ENCODE data around the gene TEAD1. TPM values are rescaled to one million over a fixed set of nuclear protein-coding genes. Genes with fewer than 3 reads are reported as not detected.
A peak's percentile ranks its signal among the peaks of the same experiment; 100 is the strongest.
"Not testable (repeated sequence)": the region's sequence is repeated elsewhere in the genome, so short reads cannot be mapped to it uniquely, and the experiment has no call there.

Gene TEAD1
- total RNA-seq, 1 donor from 2014 or later, result 17.6 TPM

DNA sequence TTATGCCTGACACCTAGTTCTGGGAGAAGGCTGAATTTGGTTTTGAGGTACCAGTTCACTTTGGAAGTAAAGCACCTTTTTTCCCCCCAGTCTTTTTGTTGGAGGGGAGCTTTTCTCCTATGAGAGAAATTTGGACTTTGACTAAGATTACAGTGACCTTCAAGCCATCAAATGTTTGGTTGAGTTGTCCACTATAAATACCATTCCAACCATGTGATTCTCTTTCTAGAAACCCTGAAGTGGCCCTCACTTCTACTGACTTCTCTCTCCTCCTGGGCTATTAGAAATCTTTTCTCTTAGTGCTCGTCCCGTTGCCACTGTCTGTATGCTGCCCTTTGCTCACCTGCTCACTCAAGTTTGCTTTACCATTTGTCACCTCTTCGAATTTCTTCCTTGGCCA is 82.6 kb downstream of the TEAD1 start:
- FAIRE-seq (no peak), DNase-seq (ENCODE audit: low read depth) (no peak)
- TF ChIP-seq, protein P1, sequence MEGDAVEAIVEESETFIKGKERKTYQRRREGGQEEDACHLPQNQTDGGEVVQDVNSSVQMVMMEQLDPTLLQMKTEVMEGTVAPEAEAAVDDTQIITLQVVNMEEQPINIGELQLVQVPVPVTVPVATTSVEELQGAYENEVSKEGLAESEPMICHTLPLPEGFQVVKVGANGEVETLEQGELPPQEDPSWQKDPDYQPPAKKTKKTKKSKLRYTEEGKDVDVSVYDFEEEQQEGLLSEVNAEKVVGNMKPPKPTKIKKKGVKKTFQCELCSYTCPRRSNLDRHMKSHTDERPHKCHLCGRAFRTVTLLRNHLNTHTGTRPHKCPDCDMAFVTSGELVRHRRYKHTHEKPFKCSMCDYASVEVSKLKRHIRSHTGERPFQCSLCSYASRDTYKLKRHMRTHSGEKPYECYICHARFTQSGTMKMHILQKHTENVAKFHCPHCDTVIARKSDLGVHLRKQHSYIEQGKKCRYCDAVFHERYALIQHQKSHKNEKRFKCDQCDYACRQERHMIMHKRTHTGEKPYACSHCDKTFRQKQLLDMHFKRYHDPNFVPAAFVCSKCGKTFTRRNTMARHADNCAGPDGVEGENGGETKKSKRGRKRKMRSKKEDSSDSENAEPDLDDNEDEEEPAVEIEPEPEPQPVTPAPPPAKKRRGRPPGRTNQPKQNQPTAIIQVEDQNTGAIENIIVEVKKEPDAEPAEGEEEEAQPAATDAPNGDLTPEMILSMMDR (IDR thresholded peaks at IDR 0.05; ENCODE audit: insufficient read depth, low read length, severe bottlenecking), result no peak
- no peaks in the 10 kb centered on the region for H3K27me3 ChIP-seq (ENCODE audit: control insufficient read depth, insufficient read depth, low read length)
- H3K36me3 ChIP-seq (ENCODE audit: control insufficient read depth, insufficient read depth, low read length), result no peaks in the 10 kb centered on the region
- H3K4me3 ChIP-seq (ENCODE audit: low read depth, low read length), result no peak overlapping the region

- Histone ChIP-seq H3K4me3 (ENCODE audit: low read depth, low read length) (no peak overlapping the region), H3K36me3 (ENCODE audit: control insufficient read depth, insufficient read depth, low read length) (no peaks in the 10 kb centered on the region), H3K27me3 (ENCODE audit: control insufficient read depth, insufficient read depth, low read length) (no peaks in the 10 kb centered on the region)
- TF ChIP-seq, protein P1 (IDR thresholded peaks at IDR 0.05; ENCODE audit: insufficient read depth, low read length, severe bottlenecking), result no peak
- DNase-seq (ENCODE audit: low read depth) (no peak), FAIRE-seq (no peak)
Observed at GRCh38 chr11:12757416-12757815, 83.2 kb downstream of the TEAD1 start.

DNA sequence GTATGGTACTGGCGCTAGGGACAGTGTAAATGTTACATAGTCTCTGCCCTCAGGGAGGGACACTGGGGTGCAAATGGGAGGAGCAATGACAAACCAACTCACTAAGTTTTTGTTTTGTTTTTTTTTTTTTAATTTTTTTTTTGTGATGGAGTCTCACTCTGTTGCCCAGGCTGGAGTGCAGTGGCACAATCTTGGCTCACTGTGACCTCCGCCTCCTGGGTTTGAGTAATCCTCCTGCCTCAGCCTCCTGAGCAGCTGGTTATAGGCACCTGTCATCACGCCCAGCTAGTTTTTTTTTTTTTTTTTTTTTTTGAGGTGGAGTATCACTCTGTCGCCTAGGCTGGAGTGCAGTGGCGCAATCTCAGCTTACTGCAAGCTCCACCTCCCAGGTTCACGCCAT is 83.9 kb downstream of the TEAD1 start:
- not testable (repeated sequence) for FAIRE-seq; H3K27me3 ChIP-seq (ENCODE audit: control insufficient read depth, insufficient read depth, low read length); H3K4me3 ChIP-seq (ENCODE audit: low read depth, low read length); H3K36me3 ChIP-seq (ENCODE audit: control insufficient read depth, insufficient read depth, low read length); DNase-seq (ENCODE audit: low read depth)

GRCh38 chr11:12761029-12761428 is 86.8 kb downstream of the TEAD1 start:
- no peak for FAIRE-seq
- TF ChIP-seq, protein P1 (IDR thresholded peaks at IDR 0.05; ENCODE audit: insufficient read depth, low read length, severe bottlenecking), result peak; percentile 51
- Histone ChIP-seq H3K4me3 (ENCODE audit: low read depth, low read length) (no peak overlapping the region), H3K27me3 (ENCODE audit: control insufficient read depth, insufficient read depth, low read length) (no peaks in the 10 kb centered on the region), H3K36me3 (ENCODE audit: control insufficient read depth, insufficient read depth, low read length) (peaks cover 6% of the 10 kb centered on the region)
- peak; percentile 68 for DNase-seq (ENCODE audit: low read depth)

GRCh38 chr11:12762278-12762677 is 88.1 kb downstream of the TEAD1 start:
- H3K4me3 ChIP-seq (ENCODE audit: low read depth, low read length), result no peak overlapping the region
- peaks cover 9% of the 10 kb centered on the region for H3K36me3 ChIP-seq (ENCODE audit: control insufficient read depth, insufficient read depth, low read length)
- TF ChIP-seq, protein P1 (IDR thresholded peaks at IDR 0.05; ENCODE audit: insufficient read depth, low read length, severe bottlenecking), result no peak
- no peak for DNase-seq (ENCODE audit: low read depth)
- FAIRE-seq, result no peak
- H3K27me3 ChIP-seq (ENCODE audit: control insufficient read depth, insufficient read depth, low read length), result no peaks in the 10 kb centered on the region

- Histone ChIP-seq H3K27me3 (ENCODE audit: control insufficient read depth, insufficient read depth, low read length) (no peaks in the 10 kb centered on the region), H3K36me3 (ENCODE audit: control insufficient read depth, insufficient read depth, low read length) (peaks cover 9% of the 10 kb centered on the region), H3K4me3 (ENCODE audit: low read depth, low read length) (no peak overlapping the region)
- no peak for DNase-seq (ENCODE audit: low read depth)
- TF ChIP-seq, protein P1 (IDR thresholded peaks at IDR 0.05; ENCODE audit: insufficient read depth, low read length, severe bottlenecking), result no peak
- no peak for FAIRE-seq
Observed at GRCh38 chr11:12762696-12763324, 88.6 kb downstream of the TEAD1 start.

Data from bronchial epithelial cell (primary cell).